Psoas muscle (tissue), 8 donors: ENCODE data around the gene PGC. TPM values are rescaled to one million over a fixed set of nuclear protein-coding genes. Genes with fewer than 3 reads are reported as not detected.

Experiments used
- ATAC-seq, 4 donors: fragments of 200-7000 bp; cut with Tn5 transposase; one replicate each; pipeline ENCODE4 v1.9.1; 2020; ENCODE audit warnings: moderate library complexity in 3 of 4, mild to moderate bottlenecking in 2 of 4
- DNase-seq, 2 donors: peaks; one replicate each; pipeline ENCODE4 v3.0.0-alpha.2; 2020
- H3K27ac ChIP-seq: fragments of 200-600 bp; one replicate; pipeline ENCODE4 v1.8.0; 2022
- H3K27me3 ChIP-seq, 3 donors: fragments of 200-600 bp in 1 of 3; one replicate each; pipeline versions ENCODE4 v1.6.1 to v1.8.0; 2013 to 2022; ENCODE audit warnings: low read length in 2 of 3, mild to moderate bottlenecking in 2 of 3, moderate library complexity in 1 of 3; ENCODE audit not compliant: insufficient read depth in 3 of 3
- H3K36me3 ChIP-seq, 2 donors: fragments of 200-600 bp in 1 of 2; one replicate each; pipeline versions ENCODE4 v1.6.1 to v1.8.0; 2013 to 2022; ENCODE audit warnings: low read depth in 1 of 2, mild to moderate bottlenecking in 1 of 2, moderate library complexity in 1 of 2; ENCODE audit not compliant: insufficient read depth in 1 of 2
- H3K4me1 ChIP-seq: fragments of 200-600 bp; one replicate; pipeline ENCODE4 v1.8.0; 2022
- H3K4me3 ChIP-seq: fragments of 200-600 bp; one replicate; pipeline ENCODE4 v1.8.0; 2022; ENCODE audit warnings: mild to moderate bottlenecking
- H3K9me3 ChIP-seq: fragments of 200-600 bp; one replicate; pipeline ENCODE4 v1.8.0; 2022
- WGBS, 3 donors: extraction: QIAGEN DNeasy Blood & Tissue Kit; methylation state at CpG; one replicate each; pipeline versions ENCODE4 v1.1.6 to v1.1.7; 2013; 5-methylcytosine and 5-hydroxymethylcytosine counted together
- intact Hi-C, 2 donors: fragments of 100-400 bp; cut with DNase I; formaldehyde crosslinking; loops; one replicate each; pipeline versions ENCODE4 v1.11.0 to v1.14.2; 2022
- polyA plus RNA-seq, 3 donors: library from polyadenylated mRNA; stranded (reverse); fragments of 200-250 nt; gene quantifications; one replicate each; pipeline ENCODE4 v1.2.3, GENCODE V29; 2013
- total RNA-seq, 4 donors: library from RNA; stranded (reverse); fragmentation: NEBNext Ultra II Directional in 2 of 4; extraction: Animal tissue kit (Norgen Biotek cat#: 25700) in 2 of 4; gene quantifications; one replicate each; pipeline versions ENCODE4 v1.2.1 to v1.2.4, GENCODE V29; 2021 to 2023
- TF ChIP-seq, protein P1 (sequence below): fragments of 200-600 bp; IDR thresholded peaks from one replicate; pipeline ENCODE4 v1.8.0; 2022; ENCODE audit warnings: antibody characterized with exemption
- donor health status: healthy with polysubstance abuse.
- donor health status: DM: no; HTN: no; CAD: no; lungs with moderate emphysema.
- donor health status: Bipolar disorder and iron deficiency.
- donor health status: healthy.
- donor health status: DM: yes; HTN: yes; CAD: no.
- donor health status: DM: no; HTN: no; CAD: no.
- donor health status: DM: no; HTN: no; CAD: no.
- donor health status: DM: yes; HTN: yes; CAD: no.

PGC gene
- total and polyA plus RNA-seq, 7 donors: 0.48 to 1.0 TPM; not detected in 5

- DNase-seq: peak in 1 of 2 donors; percentile 28
- Histone ChIP-seq H3K27ac (no peak overlapping the region), H3K36me3 (no peaks in the 10 kb centered on the region), H3K9me3 (no peaks in the 10 kb centered on the region), H3K27me3 (no peaks in the 10 kb centered on the region), H3K4me1 (no peaks in the 10 kb centered on the region), H3K4me3 (no peak overlapping the region)
- TF ChIP-seq, protein P1, sequence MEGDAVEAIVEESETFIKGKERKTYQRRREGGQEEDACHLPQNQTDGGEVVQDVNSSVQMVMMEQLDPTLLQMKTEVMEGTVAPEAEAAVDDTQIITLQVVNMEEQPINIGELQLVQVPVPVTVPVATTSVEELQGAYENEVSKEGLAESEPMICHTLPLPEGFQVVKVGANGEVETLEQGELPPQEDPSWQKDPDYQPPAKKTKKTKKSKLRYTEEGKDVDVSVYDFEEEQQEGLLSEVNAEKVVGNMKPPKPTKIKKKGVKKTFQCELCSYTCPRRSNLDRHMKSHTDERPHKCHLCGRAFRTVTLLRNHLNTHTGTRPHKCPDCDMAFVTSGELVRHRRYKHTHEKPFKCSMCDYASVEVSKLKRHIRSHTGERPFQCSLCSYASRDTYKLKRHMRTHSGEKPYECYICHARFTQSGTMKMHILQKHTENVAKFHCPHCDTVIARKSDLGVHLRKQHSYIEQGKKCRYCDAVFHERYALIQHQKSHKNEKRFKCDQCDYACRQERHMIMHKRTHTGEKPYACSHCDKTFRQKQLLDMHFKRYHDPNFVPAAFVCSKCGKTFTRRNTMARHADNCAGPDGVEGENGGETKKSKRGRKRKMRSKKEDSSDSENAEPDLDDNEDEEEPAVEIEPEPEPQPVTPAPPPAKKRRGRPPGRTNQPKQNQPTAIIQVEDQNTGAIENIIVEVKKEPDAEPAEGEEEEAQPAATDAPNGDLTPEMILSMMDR: no peak
- WGBS, 3 donors: 73 to 82% (median 81%) methylated on average over 10 of the region's 10 CpGs
- no peak for ATAC-seq
- intact Hi-C loops: loop anchor here in 1 of 2 donors (10.0 kb wide), 1 partner anchor 1631 kb away; no protein-coding TSS in a partner anchor
Measured at GRCh38 chr6:41746107-41746506, 1.1 kb downstream of the PGC start.

DNA sequence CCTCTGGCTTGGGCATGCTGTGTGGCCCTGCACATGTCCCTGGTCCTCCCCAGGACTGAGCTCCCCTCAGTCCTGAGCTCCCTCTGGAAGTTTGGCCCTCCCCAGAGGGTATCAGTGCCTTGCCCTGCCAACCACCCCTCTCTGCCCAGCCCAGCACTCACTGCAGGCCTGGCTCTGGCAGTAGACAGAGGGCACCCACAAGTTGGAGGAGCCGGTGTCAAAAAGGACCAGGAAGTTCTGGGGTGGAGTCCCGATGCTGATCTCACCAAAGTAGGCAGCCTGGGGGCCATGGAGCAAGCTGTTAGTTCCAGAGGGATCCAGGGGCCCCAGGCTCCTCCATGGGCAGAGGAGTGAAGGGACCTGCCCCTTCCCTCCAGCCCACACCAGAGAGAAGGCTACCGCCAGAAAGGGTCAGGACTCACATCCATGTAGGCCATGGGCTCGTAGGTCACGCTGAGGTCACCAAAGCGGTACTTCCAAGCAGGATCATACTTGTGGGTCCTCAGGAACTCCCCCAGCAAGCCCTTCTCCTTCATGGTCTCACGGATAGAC lies 2.9 kb downstream of the PGC start:
- intact Hi-C loops: loop anchor here in 1 of 2 donors (10.0 kb wide), 1 partner anchor 1630 kb away; no protein-coding TSS in a partner anchor
- no peaks in the 10 kb centered on the region for H3K27me3 ChIP-seq
- peak in 1 of 2 donors; percentile 31 for DNase-seq
- no peaks in the 10 kb centered on the region for H3K4me1 ChIP-seq
- no peak for ATAC-seq
- H3K27ac ChIP-seq: no peak overlapping the region
- 81 to 88% (median 84%) methylated on average over 7 of the region's 7 CpGs for WGBS, 3 donors
- H3K36me3 ChIP-seq: no peaks in the 10 kb centered on the region
- H3K9me3 ChIP-seq: no peaks in the 10 kb centered on the region
- H3K4me3 ChIP-seq: no peak overlapping the region
- TF ChIP-seq, protein P1: no peak

DNA sequence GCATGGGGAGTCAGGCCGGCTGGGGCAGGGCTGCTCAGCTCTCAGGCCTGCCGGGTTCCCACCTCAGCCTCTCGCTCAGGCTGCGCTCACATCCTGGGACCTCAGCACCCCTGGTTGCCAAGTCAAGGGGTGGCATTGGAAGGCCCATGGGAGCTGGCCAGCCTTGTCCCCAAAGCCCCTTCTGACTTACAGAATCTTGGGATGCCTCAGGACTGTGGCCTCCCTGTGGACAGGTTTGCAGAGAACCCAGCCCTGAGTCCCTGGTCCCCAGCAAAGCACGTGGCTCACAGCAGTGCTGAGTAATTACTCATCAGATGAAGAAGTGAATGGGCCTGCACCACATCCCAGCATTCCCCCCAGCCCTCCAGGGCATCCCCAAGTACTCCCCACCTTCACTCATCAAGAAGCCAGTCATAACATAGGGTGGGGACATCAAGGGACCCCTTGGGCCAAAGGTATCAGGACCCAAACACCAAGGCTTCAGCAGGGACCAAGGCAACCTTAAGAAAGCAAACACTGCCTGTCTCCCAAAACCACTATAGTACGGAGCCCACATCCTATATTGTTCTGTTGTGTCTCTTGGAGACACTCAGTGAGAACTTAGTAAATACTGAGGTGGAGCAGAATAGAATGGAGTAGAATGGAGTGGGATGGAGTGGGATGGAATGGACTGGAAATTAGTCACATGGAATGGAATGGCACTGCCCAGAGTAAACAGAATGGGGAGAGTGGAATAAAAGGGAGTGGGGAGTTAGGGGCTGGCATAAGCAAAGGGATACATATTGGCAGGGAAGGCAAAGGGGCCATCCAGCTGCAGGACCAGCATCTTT lies 3.6 kb downstream of the PGC start:
- intact Hi-C loops: loop anchor here in 1 of 2 donors (10.0 kb wide), 1 partner anchor 1629 kb away; no protein-coding TSS in a partner anchor
- WGBS, 3 donors: 89 to 95% (median 89%) methylated on average over 5 to 6 of the region's 6 CpGs
- TF ChIP-seq, protein P1: no peak
- ATAC-seq (peak in 1 of 4 donors; percentile 13), DNase-seq (peak in 1 of 2 donors; percentile 26)
- no peak overlapping the region for H3K4me3 ChIP-seq
- H3K27ac ChIP-seq: no peak overlapping the region
- H3K36me3 ChIP-seq: no peaks in the 10 kb centered on the region
- H3K27me3 ChIP-seq: no peaks in the 10 kb centered on the region
- no peaks in the 10 kb centered on the region for H3K9me3 ChIP-seq
- H3K4me1 ChIP-seq: no peaks in the 10 kb centered on the region

DNA sequence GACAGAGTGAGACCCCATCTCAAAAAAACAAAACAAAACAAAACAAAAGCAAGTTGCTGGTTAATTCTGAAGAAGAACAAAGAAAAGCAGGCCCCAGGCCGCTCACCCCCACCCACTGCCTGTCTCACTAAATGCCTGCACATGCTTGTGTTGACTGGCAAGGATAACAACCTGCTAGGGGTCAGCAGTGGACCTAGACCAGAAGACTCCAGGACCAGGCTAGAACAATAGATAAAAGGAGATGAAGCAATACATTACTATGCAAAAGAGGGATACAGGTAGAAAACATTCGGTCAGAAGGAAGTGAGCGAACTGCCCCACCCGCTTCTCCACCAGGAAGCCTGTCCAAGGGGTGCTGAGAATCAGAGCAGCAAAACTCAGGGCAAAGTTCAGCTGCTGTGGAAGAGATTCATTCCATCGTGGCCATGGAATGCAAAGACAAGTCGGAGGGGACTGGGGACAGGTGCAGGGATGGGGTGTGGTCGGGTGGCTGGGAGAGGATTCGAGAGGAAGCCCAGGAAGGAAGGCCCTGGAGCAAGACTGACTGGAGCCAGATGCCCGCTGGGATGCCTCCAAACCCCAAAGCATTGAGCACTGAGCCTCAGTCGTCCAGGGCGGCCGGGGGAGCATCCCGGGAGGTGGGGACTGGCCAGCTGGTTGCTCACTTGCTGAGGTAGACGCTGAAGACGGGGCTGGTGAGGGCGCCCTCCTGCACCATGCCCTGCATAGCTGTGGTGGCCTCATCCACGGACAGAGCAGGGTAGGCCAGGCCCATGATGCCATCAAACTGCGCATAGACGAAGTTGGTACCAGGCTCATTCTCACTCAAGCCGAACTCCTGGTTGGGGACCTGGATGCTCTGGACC lies 5.3 kb downstream of the PGC start:
- intact Hi-C loops: loop anchor here in 1 of 2 donors (10.0 kb wide), 1 partner anchor 1627 kb away; no protein-coding TSS in a partner anchor
- DNase-seq: peak in 1 of 2 donors; percentile 16
- Histone ChIP-seq H3K4me1 (no peaks in the 10 kb centered on the region), H3K9me3 (no peaks in the 10 kb centered on the region), H3K36me3 (no peaks in the 10 kb centered on the region), H3K27ac (no peak overlapping the region), H3K4me3 (no peak overlapping the region), H3K27me3 (no peaks in the 10 kb centered on the region)
- TF ChIP-seq, protein P1: no peak
- peak in 1 of 4 donors; percentile 17 for ATAC-seq
- WGBS, 3 donors: 76 to 79% (median 76%) methylated on average over 20 of the region's 20 CpGs
